ENCODE data around the gene C3orf33. TPM values are rescaled to one million over a fixed set of nuclear protein-coding genes. Genes with fewer than 3 reads are reported as not detected.

The C3orf33 gene
- total and polyA plus RNA-seq, 2 of the 8 experiments (the other 6 are each of a cell fraction or from before 2014, with no cell fraction given): 3.4 to 4.5 TPM

- Histone ChIP-seq H3K4me2 (ENCODE audit: insufficient read depth in 1 of 2, low read depth in 2 of 2, low read length in 2 of 2) (peak overlapping the region; percentile 76 to 94), H2BK15ac (ENCODE audit: low read length) (no peak overlapping the region), H3K56ac (replicated peaks; ENCODE audit: insufficient read length, low read depth, low read length) (peak overlapping the region; percentile 86), H4K91ac (replicated peaks; ENCODE audit: insufficient read length, low read length) (no peak overlapping the region), H3K4me1 (replicated peaks in 1 of 4; ENCODE audit: control insufficient read depth in 3 of 4, insufficient read depth in 4 of 4, low read length in 3 of 4) (peaks cover 3 to 14% (median 9%) of the 10 kb centered on the region in 4 experiments; a peak in 6 of 7 replicates), H3K9ac (replicated peaks in 1 of 4; ENCODE audit: extremely low read depth in 1 of 4, low read depth in 3 of 4, low read length in 3 of 4) (peak overlapping the region; percentile 32 to 68 (median 58)), H4K8ac (ENCODE audit: extremely low read depth, insufficient read depth, low read length) (peak overlapping the region; percentile 89), H3K9me3 (ENCODE audit: insufficient read depth in 2 of 2, low read depth in 1 of 2, low read length in 1 of 2) (no peaks in the 10 kb centered on the region), H2BK12ac (ENCODE audit: low read depth, low read length) (peak overlapping the region; percentile 85), H2BK120ac (replicated peaks; ENCODE audit: low read depth, low read length) (peak overlapping the region; percentile 50), H4K5ac (ENCODE audit: insufficient read length, low read depth, low read length) (peak overlapping the region; percentile 97), H3K79me1 (ENCODE audit: low read depth, low read length) (no peaks in the 10 kb centered on the region), H3K27ac (ENCODE audit: low read depth, low read length) (peak overlapping the region; percentile 38; the same call in 1 of the 2 replicates), H3K23ac (ENCODE audit: insufficient read length) (no peak overlapping the region), H3K79me2 (ENCODE audit: control insufficient read depth in 1 of 2, insufficient read depth in 2 of 2, low read length in 2 of 2) (peaks cover 0 to 37% of the 10 kb centered on the region in 2 experiments; a peak in 2 of 4 replicates), H3K23me2 (ENCODE audit: low read depth, low read length) (peaks cover 8% of the 10 kb centered on the region), H3K18ac (ENCODE audit: extremely low read depth, low read length) (peak overlapping the region; percentile 97), H3K4me3 (ENCODE audit: extremely low read depth in 1 of 4, insufficient read depth in 2 of 4, low read depth in 3 of 4, low read length in 4 of 4) (peak overlapping the region; percentile 72 to 96 (median 86)), H3K27me3 (replicated peaks in 1 of 4; ENCODE audit: control insufficient read depth in 3 of 4, extremely low read depth in 1 of 4, insufficient read depth in 3 of 4, low read length in 3 of 4) (no peaks in the 10 kb centered on the region), H2AFZ (ENCODE audit: low read length) (peak overlapping the region; percentile 73; the same call in 1 of the 2 replicates), H3K36me3 (ENCODE audit: control insufficient read depth in 2 of 4, insufficient read depth in 4 of 4, low read length in 3 of 4) (no peaks in the 10 kb centered on the region), H2BK5ac (ENCODE audit: low read depth, low read length) (peak overlapping the region; percentile 81; the same call in 1 of the 2 replicates), H2BK20ac (ENCODE audit: low read length) (no peak overlapping the region), H2AK5ac (ENCODE audit: low read depth, low read length) (peak overlapping the region; percentile 71), H3K14ac (ENCODE audit: insufficient read length) (no peak overlapping the region), H3K4ac (replicated peaks; ENCODE audit: insufficient read length, low read depth, low read length) (peak overlapping the region; percentile 92), H4K20me1 (replicated peaks in 1 of 2; ENCODE audit: control insufficient read depth in 1 of 2, insufficient read depth in 2 of 2, low read length in 2 of 2) (no peaks in the 10 kb centered on the region)
- no peak for FAIRE-seq
- POLR2A ChIA-PET (ENCODE audit: partially characterized antibody): interaction anchor here (0.8 to 2.5 kb wide), 2 partner anchors 62 to 128 kb away, joined by 3 to 10 read pairs; partner anchors contain the start of gene C3orf33
- CTCF ChIA-PET (ENCODE audit: partially characterized antibody): interaction anchor here (0.7 to 1.0 kb wide), 5 partner anchors 11 to 388 kb away, joined by 3 to 6 read pairs (median 3); no protein-coding TSS in a partner anchor
- peak in 1 of 2 experiments; percentile 96 for DNase-seq (ENCODE audit: low read depth in 1 of 2, low spot score in 2 of 2)
- 2% methylated on average over 41 of the region's 48 CpGs; no CpG with 5 or more reads in 1 of the 2 experiments for WGBS, 2 experiments (ENCODE audit: extremely low coverage in 1 of 2, insufficient coverage in 1 of 2, insufficient read length in 1 of 2, insufficient replicate concordance in 2 of 2, low coverage in 1 of 2, low lambda C conversion rate in 2 of 2, missing lambda C conversion rate in 1 of 2)
- TF ChIP-seq POU5F1 (IDR thresholded peaks at IDR 0.05; ENCODE audit: low read depth, low read length) (no peak), USF2 (IDR thresholded peaks at IDR 0.05; ENCODE audit: low read length) (no peak), JUND (IDR thresholded peaks at IDR 0.05; ENCODE audit: low read length) (no peak), RBBP5 (IDR thresholded peaks at IDR 0.05; ENCODE audit: borderline replicate concordance, low read depth, low read length) (peak; percentile 85; the same call in 1 of the 2 replicates), KDM4A (IDR thresholded peaks at IDR 0.05; ENCODE audit: low read depth, low read length, severe bottlenecking) (peak; percentile 44), RFX5 (IDR thresholded peaks at IDR 0.05; ENCODE audit: borderline replicate concordance, low read depth, low read length) (no peak), SIN3A (conservative IDR thresholded peaks at IDR 0.05 in 1 of 2, IDR thresholded peaks at IDR 0.05 in 1 of 2; ENCODE audit: low read depth in 1 of 2, low read length in 2 of 2) (peak; percentile 84 to 85; a peak in 2 of 4 replicates), TAF1 (IDR thresholded peaks at IDR 0.05; ENCODE audit: low read depth, low read length) (peak; percentile 59; the same call in 1 of the 2 replicates), NANOG (IDR thresholded peaks at IDR 0.05; ENCODE audit: insufficient read depth, low read depth, low read length, poor library complexity, severe bottlenecking) (no peak)
Observed at GRCh38 chr3:155744010-155744625, 62.0 kb downstream of the C3orf33 start.

All from H1 (cell line).